ENCODE measurements around the gene PRKX.
"Not testable (repeated sequence)": the region's sequence is repeated elsewhere in the genome, so short reads cannot be mapped to it uniquely, and the experiment has no call there.

PRKX gene

GRCh38 chrX:3678328-3678727, 35.1 kb downstream of the PRKX start:
- H3K27ac ChIP-seq, result peak overlapping the region in 7 of 11 experiments; percentile 8 to 54 (median 17); a peak in 7 of 22 replicates
- H3K27me3 ChIP-seq, result no peaks in the 10 kb centered on the region
- H3K4me3 ChIP-seq, result no peak overlapping the region
- peaks cover 8 to 60% (median 39%) of the 10 kb centered on the region in 10 experiments for H3K4me1 ChIP-seq
- peak overlapping the region in 7 of 11 experiments; percentile 2 to 72 (median 65); a peak in 12 of 22 replicates for H3K4me2 ChIP-seq
- peaks cover 63 to 96% (median 89%) of the 10 kb centered on the region in 11 experiments; a peak in 21 of 22 replicates for H4K20me1 ChIP-seq
- no peak overlapping the region for H3K9ac ChIP-seq
- no peaks in the 10 kb centered on the region; a peak in 1 of 22 replicates for H3K9me3 ChIP-seq (replicated peaks in 1 of 11)
- H3K36me3 ChIP-seq, result peaks cover 12 to 92% (median 46%) of the 10 kb centered on the region in 11 experiments
- no peak for TF ChIP-seq Cebpa-rat (IDR thresholded peaks at IDR 0.05)

DNA sequence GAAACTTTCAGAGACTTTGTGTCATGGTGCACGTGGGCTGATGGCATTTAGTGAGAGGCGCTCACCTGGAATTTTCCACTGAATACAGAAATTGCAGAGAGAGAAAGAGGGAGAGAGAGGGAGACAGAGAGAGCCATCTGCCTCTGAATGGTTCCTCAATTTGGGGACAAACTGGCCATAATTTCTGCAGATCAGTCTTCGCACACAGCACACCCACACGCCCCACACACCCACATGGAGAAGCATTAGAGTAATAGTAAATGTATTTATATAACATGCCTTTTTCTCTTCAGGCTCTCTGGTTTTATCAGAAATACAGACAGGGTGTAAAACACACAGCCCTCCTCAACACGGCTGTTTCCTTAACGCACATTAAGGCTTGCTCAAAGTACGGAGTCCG, 38.6 kb downstream of the PRKX start:
- no peak for TF ChIP-seq Cebpa-rat (IDR thresholded peaks at IDR 0.05)
- peaks cover 39 to 97% (median 88%) of the 10 kb centered on the region in 11 experiments; a peak in 21 of 22 replicates for H4K20me1 ChIP-seq
- H3K27me3 ChIP-seq, result no peaks in the 10 kb centered on the region

DNA sequence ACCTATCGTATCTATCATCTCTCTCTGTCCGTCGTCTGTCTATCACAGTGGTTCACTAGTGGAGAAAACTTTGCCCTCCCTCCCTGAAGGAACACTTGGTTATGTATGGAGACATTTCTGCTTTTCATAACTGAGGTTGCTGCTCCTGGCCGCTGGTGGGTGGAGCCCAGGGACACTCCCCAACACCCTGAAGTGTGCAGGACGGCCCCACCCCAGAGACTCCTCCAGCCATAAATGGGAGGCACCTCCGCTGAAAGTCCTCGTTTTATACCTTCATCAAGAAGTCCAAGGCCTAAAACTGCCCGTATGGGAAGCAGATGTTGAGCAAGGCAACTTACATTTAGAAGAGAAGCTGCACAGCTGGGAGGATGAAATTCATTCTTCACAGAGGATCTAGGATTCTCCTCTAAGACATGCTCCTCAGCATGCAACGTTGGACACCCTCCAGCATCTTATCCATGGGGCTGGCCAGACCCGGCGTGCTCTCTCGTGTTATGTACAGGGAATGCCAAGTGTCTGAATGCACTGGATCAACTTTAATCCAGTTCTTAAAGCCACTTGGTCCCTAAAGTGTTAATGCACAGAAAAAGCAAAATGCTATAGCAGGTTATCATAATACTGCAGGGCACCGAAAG, 43.5 kb downstream of the PRKX start:
- no peaks in the 10 kb centered on the region for H3K27me3 ChIP-seq
- TF ChIP-seq Cebpa-rat (IDR thresholded peaks at IDR 0.05), result no peak
- H3K4me1 ChIP-seq, result peaks cover under 1 to 31% (median 3%) of the 10 kb centered on the region in 10 experiments; a peak in 14 of 20 replicates
- H3K36me3 ChIP-seq, result peaks cover 72 to 100% (median 95%) of the 10 kb centered on the region in 11 experiments
- no peak overlapping the region for H3K9ac ChIP-seq
- H3K9me3 ChIP-seq (replicated peaks in 1 of 11), result no peaks in the 10 kb centered on the region
- H4K20me1 ChIP-seq, result peaks cover 11 to 93% (median 72%) of the 10 kb centered on the region in 11 experiments; a peak in 21 of 22 replicates
- H3K4me2 ChIP-seq, result no peak overlapping the region
- H3K27ac ChIP-seq, result no peak overlapping the region
- no peak overlapping the region for H3K4me3 ChIP-seq

More for the DNA sequence above, 38.6 kb downstream of the PRKX start:
- no peak overlapping the region for H3K4me3 ChIP-seq
- peak overlapping the region in 5 of 11 experiments; percentile 26 to 74 (median 62); a peak in 8 of 22 replicates for H3K4me2 ChIP-seq
- H3K9ac ChIP-seq, result no peak overlapping the region
- no peaks in the 10 kb centered on the region for H3K9me3 ChIP-seq (replicated peaks in 1 of 11)
- H3K27ac ChIP-seq, result no peak overlapping the region
- H3K36me3 ChIP-seq, result peaks cover 46 to 100% (median 71%) of the 10 kb centered on the region in 11 experiments
- H3K4me1 ChIP-seq, result peaks cover 4 to 48% (median 31%) of the 10 kb centered on the region in 10 experiments; a peak in 15 of 20 replicates

DNA sequence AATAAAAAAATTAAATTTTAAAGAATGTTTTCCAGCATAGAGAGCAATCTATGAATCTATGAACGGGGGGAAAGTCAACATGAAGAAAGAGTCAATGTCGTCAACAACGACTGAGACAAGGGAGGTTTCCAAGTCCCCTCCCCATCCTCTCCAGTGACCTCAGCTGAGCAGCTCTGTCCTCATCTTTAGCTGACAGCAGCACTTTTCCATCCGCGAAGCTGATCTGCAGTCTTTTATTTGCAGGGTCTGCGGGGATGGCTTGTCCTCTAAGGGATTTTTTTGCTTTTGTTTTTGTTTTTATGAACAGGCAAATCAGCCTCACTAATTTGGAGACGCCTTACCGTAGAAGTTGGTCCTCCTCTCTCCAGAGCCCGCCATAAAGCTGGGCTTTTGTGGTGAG, 46.5 kb downstream of the PRKX start:
- TF ChIP-seq Cebpa-rat (IDR thresholded peaks at IDR 0.05), result no peak
- H3K4me2 ChIP-seq, result peak overlapping the region in 2 of 11 experiments; percentile 52 to 59; a peak in 4 of 22 replicates
- H3K9me3 ChIP-seq (replicated peaks in 1 of 11), result no peaks in the 10 kb centered on the region
- H3K9ac ChIP-seq, result no peak overlapping the region
- no peaks in the 10 kb centered on the region for H3K27me3 ChIP-seq
- no peak overlapping the region for H3K4me3 ChIP-seq
- H4K20me1 ChIP-seq, result peaks cover 7 to 95% (median 64%) of the 10 kb centered on the region in 11 experiments; a peak in 21 of 22 replicates
- H3K4me1 ChIP-seq, result peaks cover 15 to 52% (median 24%) of the 10 kb centered on the region in 10 experiments
- no peak overlapping the region for H3K27ac ChIP-seq
- H3K36me3 ChIP-seq, result peaks cover 51 to 92% (median 76%) of the 10 kb centered on the region in 11 experiments

DNA sequence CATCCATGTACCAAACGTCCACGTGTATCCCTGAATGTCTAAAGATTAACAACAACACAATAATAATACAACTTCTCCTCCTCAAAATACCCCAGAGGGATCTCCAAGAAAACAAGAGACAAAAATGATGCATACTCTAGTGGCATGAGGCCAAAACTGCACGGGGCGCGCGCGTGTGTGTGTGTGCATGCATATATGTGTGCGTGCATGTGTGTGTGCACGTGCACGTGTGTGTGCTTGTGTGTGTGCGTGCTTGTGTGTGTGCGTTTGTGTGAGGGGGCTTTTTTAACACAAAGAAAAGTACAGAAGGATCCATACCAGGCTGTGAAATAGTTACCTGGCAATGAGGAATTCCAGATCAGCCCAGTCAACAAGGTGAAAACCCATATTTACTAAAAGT, 48.5 kb downstream of the PRKX start:
- no peak for TF ChIP-seq Cebpa-rat (IDR thresholded peaks at IDR 0.05)
- H3K9ac ChIP-seq, result no peak overlapping the region
- no peak overlapping the region for H3K4me3 ChIP-seq
- H4K20me1 ChIP-seq, result peaks cover 12 to 95% (median 63%) of the 10 kb centered on the region in 11 experiments; a peak in 21 of 22 replicates
- H3K27ac ChIP-seq, result no peak overlapping the region
- H3K27me3 ChIP-seq, result no peaks in the 10 kb centered on the region
- H3K36me3 ChIP-seq, result peaks cover 40 to 90% (median 72%) of the 10 kb centered on the region in 11 experiments
- peaks cover 15 to 56% (median 24%) of the 10 kb centered on the region in 10 experiments for H3K4me1 ChIP-seq
- H3K4me2 ChIP-seq, result peak overlapping the region in 8 of 11 experiments; percentile 27 to 83 (median 76); a peak in 11 of 22 replicates
- H3K9me3 ChIP-seq (replicated peaks in 1 of 11), result no peaks in the 10 kb centered on the region

GRCh38 chrX:3663576-3664250, 49.7 kb downstream of the PRKX start:
- peak overlapping the region in 4 of 11 experiments; percentile 38 to 58 (median 49); a peak in 8 of 22 replicates for H3K9ac ChIP-seq
- H3K27ac ChIP-seq, result peak overlapping the region in 7 of 11 experiments; percentile 46 to 70 (median 62); a peak in 14 of 22 replicates
- peaks cover 17 to 96% (median 69%) of the 10 kb centered on the region in 11 experiments; a peak in 20 of 22 replicates for H4K20me1 ChIP-seq
- H3K4me3 ChIP-seq, result peak overlapping the region in 3 of 10 experiments; percentile 15 to 28 (median 18); a peak in 5 of 20 replicates
- H3K36me3 ChIP-seq, result peaks cover 34 to 90% (median 72%) of the 10 kb centered on the region in 11 experiments
- H3K27me3 ChIP-seq; H3K9me3 ChIP-seq (replicated peaks in 1 of 11): not testable (repeated sequence)
- peaks cover 15 to 63% (median 24%) of the 10 kb centered on the region in 10 experiments for H3K4me1 ChIP-seq
- peak overlapping the region; percentile 27 to 86 (median 73); a peak in 21 of 22 replicates for H3K4me2 ChIP-seq

DNA sequence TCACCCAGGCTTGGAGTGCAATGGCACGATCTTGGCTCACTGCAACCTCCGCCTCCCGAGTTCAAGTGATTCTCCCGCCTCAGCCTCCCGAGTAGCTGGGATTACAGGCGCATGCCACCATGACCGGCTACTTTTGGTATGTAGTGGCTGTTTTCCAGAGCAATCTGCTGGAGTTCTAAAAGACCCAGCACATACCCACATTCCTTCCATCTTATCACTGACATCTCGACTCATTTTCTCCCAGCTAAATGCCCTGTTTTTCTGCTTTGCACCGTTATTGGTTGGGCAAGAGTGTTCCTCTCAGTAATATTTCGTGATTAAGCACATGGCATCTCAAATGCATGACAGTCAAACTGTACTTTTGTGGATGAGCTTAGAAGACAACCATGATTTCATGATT, 53.7 kb downstream of the PRKX start:
- H3K4me2 ChIP-seq, result peak overlapping the region in 2 of 11 experiments; percentile 4 to 22; a peak in 3 of 22 replicates
- peaks cover 12 to 41% (median 19%) of the 10 kb centered on the region in 10 experiments for H3K4me1 ChIP-seq
- H3K9ac ChIP-seq, result no peak overlapping the region
- no peak overlapping the region; a peak in 1 of 22 replicates for H3K27ac ChIP-seq
- peaks cover 0 to 12% (median 6%) of the 10 kb centered on the region in 11 experiments; a peak in 17 of 22 replicates for H3K9me3 ChIP-seq (replicated peaks in 1 of 11)
- no peak for TF ChIP-seq Cebpa-rat (IDR thresholded peaks at IDR 0.05)
- H3K27me3 ChIP-seq, result no peaks in the 10 kb centered on the region
- peaks cover 28 to 93% (median 70%) of the 10 kb centered on the region in 11 experiments; a peak in 20 of 22 replicates for H4K20me1 ChIP-seq
- H3K36me3 ChIP-seq, result peaks cover 58 to 90% (median 77%) of the 10 kb centered on the region in 11 experiments
- no peak overlapping the region for H3K4me3 ChIP-seq

DNA sequence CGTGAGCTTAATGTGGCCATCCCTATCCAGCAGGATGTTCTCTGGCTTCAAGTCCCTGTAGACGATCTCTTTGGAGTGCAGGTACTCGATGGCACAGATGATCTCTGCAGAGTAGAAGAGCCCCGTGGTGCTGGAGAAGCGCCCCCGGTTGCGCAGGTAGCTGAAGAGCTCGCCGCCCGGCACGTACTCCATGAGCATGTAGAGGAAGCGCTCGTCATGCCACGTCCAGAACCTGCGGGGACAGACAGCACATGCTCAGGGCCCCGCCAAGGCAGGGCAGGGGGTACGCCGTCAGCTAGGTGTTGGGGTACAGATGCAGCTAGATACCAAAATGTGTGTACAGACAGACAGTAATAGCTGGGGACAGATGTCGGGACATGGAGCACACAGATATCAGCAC, 58.3 kb downstream of the PRKX start:
- no peak overlapping the region for H3K9ac ChIP-seq
- H4K20me1 ChIP-seq, result peaks cover 38 to 80% (median 73%) of the 10 kb centered on the region in 11 experiments; a peak in 20 of 22 replicates
- no peak overlapping the region for H3K27ac ChIP-seq
- peaks cover 0 to 17% (median 11%) of the 10 kb centered on the region in 11 experiments; a peak in 17 of 22 replicates for H3K9me3 ChIP-seq (replicated peaks in 1 of 11)
- H3K4me3 ChIP-seq, result no peak overlapping the region
- peaks cover 0 to 11% (median 0%) of the 10 kb centered on the region in 10 experiments; a peak in 4 of 20 replicates for H3K4me1 ChIP-seq
- H3K36me3 ChIP-seq, result peaks cover 78 to 93% (median 89%) of the 10 kb centered on the region in 11 experiments
- no peak for TF ChIP-seq Cebpa-rat (IDR thresholded peaks at IDR 0.05)
- no peak overlapping the region for H3K4me2 ChIP-seq
- H3K27me3 ChIP-seq, result no peaks in the 10 kb centered on the region

All from BLaER1 treated with 17β-estradiol and CSF1 and Interleukin-3, amounts not matched to agents 10 nM and 100 nM (cell line).